Thyroid gland (tissue), 4 donors: ENCODE results near the gene TMCO4.
"Not testable (repeated sequence)": the region's sequence is repeated elsewhere in the genome, so short reads cannot be mapped to it uniquely, and the experiment has no call there.

Experiments used
- CTCF ChIP-seq, 6 experiments: fragments of 200-600 bp in 3 of 6; fragments of 450-650 bp in 3 of 6; sonication (generic) in 3 of 6; IDR thresholded peaks; one replicate each; pipeline ENCODE4 v1.5.1; 2016 to 2019; ENCODE audit warnings: antibody characterized with exemption in 6 of 6, mild to moderate bottlenecking in 2 of 6, inconsistent platforms in 1 of 6, moderate library complexity in 1 of 6
- POLR2A ChIP-seq, 2 donors: fragments of 450-650 bp; IDR thresholded peaks; one replicate each; pipeline ENCODE4 v1.6.1; 2017; ENCODE audit warnings: antibody characterized with exemption in 2 of 2, mild to moderate bottlenecking in 2 of 2, moderate library complexity in 1 of 2

GRCh38 chr1:19636749-19637148 lies 163.0 kb downstream of the TMCO4 start:
- not testable (repeated sequence) for TF ChIP-seq CTCF, POLR2A (IDR thresholded peaks at IDR 0.05)
